Pancreas (tissue), 10 donors: ENCODE measurements around the gene NCMAP. TPM values are rescaled to one million over a fixed set of nuclear protein-coding genes. Genes with fewer than 3 reads are reported as not detected.

Source experiments
- ATAC-seq, 4 donors: fragments of 200-7000 bp; cut with Tn5 transposase; one replicate each; pipeline versions ENCODE4 v1.8.0 to v1.9.1; 2020; ENCODE audit warnings: mild to moderate bottlenecking in 4 of 4, moderate library complexity in 4 of 4
- DNase-seq, 6 donors: peaks; one replicate each; pipeline ENCODE4 v3.0.0-alpha.2; 2020
- FAIRE-seq: peaks from 2 replicates; lab custom pipeline; 2012; peaks lifted over from hg19 to GRCh38; lab: Jason Lieb, UNC
- H3K27ac ChIP-seq, 4 donors: fragments of 200-600 bp; sonication (generic); 1 replicate in 3 of 4; 2 replicates in 1 of 4; pipeline versions ENCODE4 v1.5.0 to v1.8.0; 2020
- H3K27me3 ChIP-seq, 4 donors: fragments of 200-600 bp; one replicate each; pipeline ENCODE4 v1.8.0; 2021
- H3K36me3 ChIP-seq, 3 donors: fragments of 200-600 bp; sonication (generic) in 1 of 3; one replicate each; pipeline versions ENCODE4 v1.5.0 to v1.8.0; 2020 to 2021
- H3K4me1 ChIP-seq, 3 donors: fragments of 200-600 bp; one replicate each; pipeline ENCODE4 v1.8.0; 2021
- H3K4me3 ChIP-seq, 4 donors: fragments of 200-600 bp; sonication (generic) in 2 of 4; one replicate each; pipeline versions ENCODE4 v1.5.0 to v1.8.0; 2020 to 2021
- H3K9me3 ChIP-seq, 4 donors: fragments of 200-600 bp; one replicate each; pipeline ENCODE4 v1.8.0; 2021
- WGBS, 2 donors: extraction: QIAGEN DNeasy Blood & Tissue Kit; methylation state at CpG; one replicate each; pipeline ENCODE4 v1.1.7; 2013; 5-methylcytosine and 5-hydroxymethylcytosine counted together
- intact Hi-C, 3 donors: fragments of 100-400 bp; cut with DNase I; formaldehyde crosslinking; loops; one replicate each; pipeline versions ENCODE4 v1.11.1 to v1.14.2; 2022
- polyA plus RNA-seq, 2 donors: library from polyadenylated mRNA; stranded (reverse); fragments of 200-250 nt; gene quantifications; one replicate each; pipeline ENCODE4 v1.2.3, GENCODE V29; 2013
- total RNA-seq, 6 donors: library from RNA; stranded (reverse); fragmentation: NEBNext Ultra II Directional in 4 of 6; extraction: Animal tissue kit (Norgen Biotek cat#: 25700) in 4 of 6; gene quantifications; one replicate each; pipeline versions ENCODE4 v1.2.1 to v1.2.4, GENCODE V29; 2021 to 2023
- TF ChIP-seq, protein P1 (sequence below), 4 donors: fragments of 200-600 bp; sonication (generic) in 3 of 4; IDR thresholded peaks; one replicate each; pipeline versions ENCODE4 v1.5.0 to v1.8.0; 2021; ENCODE audit warnings: antibody characterized with exemption in 4 of 4
- donor health status: healthy with polysubstance abuse.
- donor health status: DM: no; HTN: no; CAD: no; lungs with moderate emphysema.
- donor health status: DM: no; HTN: no; CAD: no.
- donor health status: control.
- donor health status: control.
- donor health status: Bipolar disorder and iron deficiency.
- donor health status: DM: yes; HTN: yes; CAD: no.
- donor health status: DM: no; HTN: no; CAD: no.
- donor health status: DM: no; HTN: no; CAD: no.
- donor health status: DM: yes; HTN: yes; CAD: no.

The NCMAP gene
- total and polyA plus RNA-seq, 8 donors: 6.3 to 24.7 (median 9.6) TPM

DNA sequence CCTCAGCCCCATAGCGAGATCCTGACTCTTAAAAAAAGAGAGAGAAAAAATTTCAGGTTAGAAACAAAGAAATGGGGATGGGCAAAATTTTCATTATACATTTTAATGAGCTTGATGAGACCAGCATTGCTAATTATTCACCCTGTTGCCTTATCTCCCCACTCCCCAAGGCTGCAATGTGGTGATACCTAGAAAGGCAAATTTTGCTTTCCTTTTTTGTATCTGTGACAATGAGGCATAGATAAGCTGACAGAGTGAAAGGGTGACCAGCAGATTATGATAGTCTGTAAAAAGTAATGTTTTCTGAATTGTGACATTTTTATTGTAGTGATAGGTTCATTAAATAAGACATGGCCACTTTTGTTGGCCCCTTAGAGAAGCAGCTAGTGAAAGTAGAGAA is 100.2 kb downstream of the NCMAP start:
- peaks cover 4 to 14% (median 7%) of the 10 kb centered on the region in 3 donors for H3K4me1 ChIP-seq
- no peak for FAIRE-seq
- TF ChIP-seq, protein P1, sequence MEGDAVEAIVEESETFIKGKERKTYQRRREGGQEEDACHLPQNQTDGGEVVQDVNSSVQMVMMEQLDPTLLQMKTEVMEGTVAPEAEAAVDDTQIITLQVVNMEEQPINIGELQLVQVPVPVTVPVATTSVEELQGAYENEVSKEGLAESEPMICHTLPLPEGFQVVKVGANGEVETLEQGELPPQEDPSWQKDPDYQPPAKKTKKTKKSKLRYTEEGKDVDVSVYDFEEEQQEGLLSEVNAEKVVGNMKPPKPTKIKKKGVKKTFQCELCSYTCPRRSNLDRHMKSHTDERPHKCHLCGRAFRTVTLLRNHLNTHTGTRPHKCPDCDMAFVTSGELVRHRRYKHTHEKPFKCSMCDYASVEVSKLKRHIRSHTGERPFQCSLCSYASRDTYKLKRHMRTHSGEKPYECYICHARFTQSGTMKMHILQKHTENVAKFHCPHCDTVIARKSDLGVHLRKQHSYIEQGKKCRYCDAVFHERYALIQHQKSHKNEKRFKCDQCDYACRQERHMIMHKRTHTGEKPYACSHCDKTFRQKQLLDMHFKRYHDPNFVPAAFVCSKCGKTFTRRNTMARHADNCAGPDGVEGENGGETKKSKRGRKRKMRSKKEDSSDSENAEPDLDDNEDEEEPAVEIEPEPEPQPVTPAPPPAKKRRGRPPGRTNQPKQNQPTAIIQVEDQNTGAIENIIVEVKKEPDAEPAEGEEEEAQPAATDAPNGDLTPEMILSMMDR (IDR thresholded peaks at IDR 0.05): no peak
- intact Hi-C loops: no loop called here
- ATAC-seq: no peak
- no peaks in the 10 kb centered on the region for H3K9me3 ChIP-seq
- H3K4me3 ChIP-seq: no peak overlapping the region
- 95 to 100% methylated on average over 1 of the region's 1 CpG for WGBS, 2 donors
- H3K27me3 ChIP-seq: no peaks in the 10 kb centered on the region
- no peak for DNase-seq
- H3K27ac ChIP-seq: no peak overlapping the region
- H3K36me3 ChIP-seq: peaks cover 20 to 65% (median 53%) of the 10 kb centered on the region in 3 donors

- FAIRE-seq: no peak
- intact Hi-C loops: no loop called here
- no peak for DNase-seq
Observed at GRCh38 chr1:24657781-24658180, 101.9 kb downstream of the NCMAP start.

More at GRCh38 chr1:24657781-24658180, 101.9 kb downstream of the NCMAP start:
- Histone ChIP-seq H3K27ac (no peak overlapping the region), H3K4me1 (peaks cover 4 to 14% (median 7%) of the 10 kb centered on the region in 3 donors), H3K36me3 (peaks cover 22 to 64% (median 57%) of the 10 kb centered on the region in 3 donors), H3K4me3 (no peak overlapping the region), H3K9me3 (no peaks in the 10 kb centered on the region), H3K27me3 (no peaks in the 10 kb centered on the region)
- TF ChIP-seq, protein P1 (IDR thresholded peaks at IDR 0.05): no peak
- peak in 2 of 4 donors; percentile 20 to 34 for ATAC-seq
- 52 to 64% methylated on average over 3 of the region's 3 CpGs for WGBS, 2 donors

Other genes with a start within 250 kb of the NCMAP start
- gene GRHL3, start 236.7 kb upstream of the NCMAP start, total RNA-seq: under 1 TPM; 0.16 to 0.86 (median 0.47) TPM
- under 1 TPM; 0.11 to 0.33 TPM for gene GRHL3, start 236.7 kb upstream of the NCMAP start, polyA plus RNA-seq
- 1 to 10 TPM; 2.7 to 6.3 (median 3.3) TPM for gene STPG1, start 142.3 kb upstream of the NCMAP start, total RNA-seq
- 1 to 10 TPM; 3.6 to 4.5 TPM for gene STPG1, start 142.3 kb upstream of the NCMAP start, polyA plus RNA-seq
- gene NIPAL3, start 140.3 kb upstream of the NCMAP start, total RNA-seq: 10 to 100 TPM; 16.1 to 25.4 (median 19.3) TPM
- gene NIPAL3, start 140.3 kb upstream of the NCMAP start, polyA plus RNA-seq: 1 to 10 TPM; 7.2 to 8.5 TPM
- gene RCAN3, start 53.3 kb upstream of the NCMAP start, total RNA-seq: 10 to 100 TPM; 11.5 to 14.2 (median 12.4) TPM
- gene RCAN3, start 53.3 kb upstream of the NCMAP start, polyA plus RNA-seq: 10 to 100 TPM in 1 of 2 donors, 1 to 10 TPM in 1; 4.0 to 11.6 TPM
- gene SRRM1, start 87.2 kb downstream of the NCMAP start, total RNA-seq: 10 to 100 TPM; 45.5 to 71.3 (median 57.3) TPM
- 10 to 100 TPM; 34.3 to 54.6 TPM for gene SRRM1, start 87.2 kb downstream of the NCMAP start, polyA plus RNA-seq
- 10 to 100 TPM; 16.8 to 86.7 (median 35.6) TPM for gene CLIC4, start 189.4 kb downstream of the NCMAP start, total RNA-seq
- 10 to 100 TPM; 12.0 to 16.1 TPM for gene CLIC4, start 189.4 kb downstream of the NCMAP start, polyA plus RNA-seq